HUES64 (cell line): Measurements from ENCODE around the gene RANBP6.

ENCODE experiments used
- H3K27ac ChIP-seq: 2 replicates; pipeline ENCODE4 v1.7.0; 2013; ENCODE audit warnings: low read depth, low read length, inconsistent platforms
- H3K27me3 ChIP-seq: 2 replicates; pipeline ENCODE4 v1.6.1; 2013; ENCODE audit warnings: mild to moderate bottlenecking, low read length; ENCODE audit not compliant: insufficient read depth
- H3K36me3 ChIP-seq: 2 replicates; pipeline ENCODE4 v1.6.1; 2013; ENCODE audit warnings: mild to moderate bottlenecking, low read length; ENCODE audit not compliant: insufficient read depth
- H3K4me1 ChIP-seq: 2 replicates; pipeline ENCODE4 v1.6.1; 2013; ENCODE audit warnings: mild to moderate bottlenecking, low read length, moderate library complexity; ENCODE audit not compliant: insufficient read depth
- H3K4me3 ChIP-seq: 2 replicates; pipeline ENCODE4 v1.5.1; 2013; ENCODE audit warnings: mild to moderate bottlenecking, low read length, moderate library complexity
- H3K9ac ChIP-seq: 2 replicates; pipeline ENCODE4 v1.6.1; 2013; ENCODE audit warnings: mild to moderate bottlenecking, low read depth, low read length
- H3K9me3 ChIP-seq: 2 replicates; pipeline ENCODE4 v1.6.1; 2013; ENCODE audit warnings: low read depth, low read length; ENCODE audit not compliant: insufficient read depth
- WGBS: fragments of 150-250, 120-280 bp; methylation state at CpG from one replicate; pipeline ENCODE4 v1.1.7; 2013; ENCODE audit warnings: missing lambda C conversion rate; 5-methylcytosine and 5-hydroxymethylcytosine counted together

Gene RANBP6

GRCh38 chr9:6006749-6007057, 8.7 kb downstream of the RANBP6 start:
- Histone ChIP-seq H3K36me3 (peaks cover 9% of the 10 kb centered on the region; the same call in 1 of the 2 replicates), H3K9ac (no peak overlapping the region)

GRCh38 chr9:6000955-6001354, 14.5 kb downstream of the RANBP6 start:
- no peak overlapping the region for H3K4me3 ChIP-seq
- WGBS = 93% methylated on average over 2 of the region's 2 CpGs
- no peaks in the 10 kb centered on the region; the same call in 1 of the 2 replicates for H3K36me3 ChIP-seq
- no peaks in the 10 kb centered on the region for H3K27me3 ChIP-seq
- peaks cover 16% of the 10 kb centered on the region; the same call in 1 of the 2 replicates for H3K4me1 ChIP-seq
- no peaks in the 10 kb centered on the region for H3K9me3 ChIP-seq
- no peak overlapping the region for H3K9ac ChIP-seq
- H3K27ac ChIP-seq = no peak overlapping the region

More at GRCh38 chr9:6006749-6007057, 8.7 kb downstream of the RANBP6 start:
- Histone ChIP-seq H3K27me3 (no peaks in the 10 kb centered on the region), H3K27ac (no peak overlapping the region; the same call in 1 of the 2 replicates), H3K4me3 (peak overlapping the region; percentile 92), H3K9me3 (no peaks in the 10 kb centered on the region), H3K4me1 (peaks cover 13% of the 10 kb centered on the region; the same call in 1 of the 2 replicates)
- WGBS = 1% methylated on average over 13 of the region's 13 CpGs

- no peak overlapping the region for H3K4me3 ChIP-seq
- H3K27ac ChIP-seq = no peak overlapping the region
- H3K9ac ChIP-seq = no peak overlapping the region
- 94% methylated on average over 2 of the region's 2 CpGs for WGBS
- no peaks in the 10 kb centered on the region for H3K27me3 ChIP-seq
- H3K36me3 ChIP-seq = no peaks in the 10 kb centered on the region
- no peaks in the 10 kb centered on the region for H3K9me3 ChIP-seq
- H3K4me1 ChIP-seq = peaks cover 11% of the 10 kb centered on the region; the same call in 1 of the 2 replicates
These were observed 15.9 kb downstream of the RANBP6 start for GRCh38 chr9:5999443-6000101.

GRCh38 chr9:5994493-5994892, 20.9 kb downstream of the RANBP6 start:
- no peaks in the 10 kb centered on the region for H3K27me3 ChIP-seq
- no peak overlapping the region for H3K27ac ChIP-seq
- H3K4me1 ChIP-seq = peaks cover 18% of the 10 kb centered on the region; the same call in 1 of the 2 replicates
- no peak overlapping the region for H3K9ac ChIP-seq
- WGBS = 93% methylated on average over 1 of the region's 1 CpG
- H3K9me3 ChIP-seq = no peaks in the 10 kb centered on the region
- no peaks in the 10 kb centered on the region for H3K36me3 ChIP-seq
- H3K4me3 ChIP-seq = no peak overlapping the region

GRCh38 chr9:5988265-5988664, 27.2 kb downstream of the RANBP6 start:
- peaks cover 11% of the 10 kb centered on the region; the same call in 1 of the 2 replicates for H3K4me1 ChIP-seq
- H3K36me3 ChIP-seq = 0 out of 2 replicates have a peak, but pooled peaks cover 9% of the 10 kb centered on the region
- H3K4me3 ChIP-seq = no peak overlapping the region
- H3K27me3 ChIP-seq = no peaks in the 10 kb centered on the region
- WGBS = 96% methylated on average over 5 of the region's 5 CpGs
- no peaks in the 10 kb centered on the region for H3K9me3 ChIP-seq
- H3K9ac ChIP-seq = no peak overlapping the region
- no peak overlapping the region for H3K27ac ChIP-seq

GRCh38 chr9:5983042-5983441, 32.4 kb downstream of the RANBP6 start:
- no peak overlapping the region for H3K27ac ChIP-seq
- WGBS = 96% methylated on average over 2 of the region's 2 CpGs
- H3K36me3 ChIP-seq = 0 out of 2 replicates have a peak, but pooled peaks cover 9% of the 10 kb centered on the region
- peaks cover 4% of the 10 kb centered on the region; the same call in 1 of the 2 replicates for H3K4me1 ChIP-seq
- no peak overlapping the region for H3K9ac ChIP-seq
- no peaks in the 10 kb centered on the region for H3K27me3 ChIP-seq
- H3K9me3 ChIP-seq = no peaks in the 10 kb centered on the region
- no peak overlapping the region for H3K4me3 ChIP-seq

GRCh38 chr9:5982317-5982716, 33.1 kb downstream of the RANBP6 start:
- no peak overlapping the region for H3K4me3 ChIP-seq
- H3K4me1 ChIP-seq = peaks cover 4% of the 10 kb centered on the region; the same call in 1 of the 2 replicates
- 93% methylated on average over 2 of the region's 2 CpGs for WGBS
- H3K9ac ChIP-seq = no peak overlapping the region
- H3K27ac ChIP-seq = no peak overlapping the region
- H3K9me3 ChIP-seq = no peaks in the 10 kb centered on the region
- no peaks in the 10 kb centered on the region for H3K27me3 ChIP-seq
- H3K36me3 ChIP-seq = 0 out of 2 replicates have a peak, but pooled peaks cover 9% of the 10 kb centered on the region

GRCh38 chr9:5978523-5978922, 36.9 kb downstream of the RANBP6 start:
- H3K27me3 ChIP-seq = no peaks in the 10 kb centered on the region
- H3K9me3 ChIP-seq = no peaks in the 10 kb centered on the region
- WGBS = 95% methylated on average over 1 of the region's 1 CpG
- peaks cover 3% of the 10 kb centered on the region; the same call in 1 of the 2 replicates for H3K36me3 ChIP-seq
- no peak overlapping the region for H3K4me3 ChIP-seq
- H3K27ac ChIP-seq = no peak overlapping the region
- no peaks in the 10 kb centered on the region for H3K4me1 ChIP-seq
- H3K9ac ChIP-seq = no peak overlapping the region

GRCh38 chr9:5976674-5977397, 38.6 kb downstream of the RANBP6 start:
- Histone ChIP-seq H3K27ac (no peak overlapping the region), H3K36me3 (peaks cover 3% of the 10 kb centered on the region; the same call in 1 of the 2 replicates), H3K9ac (no peak overlapping the region), H3K9me3 (no peaks in the 10 kb centered on the region), H3K4me3 (no peak overlapping the region), H3K4me1 (no peaks in the 10 kb centered on the region), H3K27me3 (no peaks in the 10 kb centered on the region)
- 89% methylated on average over 2 of the region's 2 CpGs for WGBS

- Histone ChIP-seq H3K27ac (no peak overlapping the region), H3K4me3 (no peak overlapping the region), H3K9ac (no peak overlapping the region), H3K27me3 (no peaks in the 10 kb centered on the region), H3K9me3 (no peaks in the 10 kb centered on the region), H3K36me3 (peaks cover 20% of the 10 kb centered on the region; the same call in 1 of the 2 replicates), H3K4me1 (no peaks in the 10 kb centered on the region)
These were observed 43.7 kb downstream of the RANBP6 start for GRCh38 chr9:5971740-5972139.
